ENCODE results near the gene IGSF23. TPM values are rescaled to one million over a fixed set of nuclear protein-coding genes. Genes with fewer than 3 reads are reported as not detected.
A peak's percentile ranks its signal among the peaks of the same experiment; 100 is the strongest.

Gene IGSF23
- total and polyA plus RNA-seq, 8 donors = 0.73 TPM; not detected in 7

DNA sequence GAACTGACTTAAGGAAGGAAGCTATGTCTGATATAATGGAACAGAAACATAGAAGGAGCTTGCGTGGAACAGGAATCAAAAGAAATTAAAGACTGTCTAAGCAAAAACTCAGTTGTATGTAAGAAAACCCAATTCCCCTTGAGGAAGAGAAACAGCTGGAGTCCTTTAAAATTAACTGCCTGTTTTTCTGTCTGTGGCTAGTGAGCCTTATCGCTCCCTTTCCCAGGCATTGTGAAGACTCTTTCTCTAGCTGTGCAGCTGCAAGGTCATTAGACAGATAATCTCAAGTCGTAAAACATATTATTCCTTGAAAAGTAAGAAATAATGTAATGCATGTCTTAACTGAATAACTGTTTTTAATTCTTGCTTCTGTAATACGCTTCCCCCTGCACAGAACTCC is 39.7 kb upstream of the IGSF23 start:
- H3K9me3 ChIP-seq = no peaks in the 10 kb centered on the region
- TF ChIP-seq POLR2AphosphoS5 (IDR thresholded peaks at IDR 0.05) (no peak), POLR2A (IDR thresholded peaks at IDR 0.05) (no peak)
- WGBS, 5 donors = 59 to 74% (median 66%) methylated on average over 4 of the region's 4 CpGs
- H3K27ac ChIP-seq = no peak overlapping the region
- no peaks in the 10 kb centered on the region for H3K36me3 ChIP-seq
- no peak overlapping the region for H3K4me3 ChIP-seq
- intact Hi-C loops (cut with DNase I; ENCODE audit: low total_unique reads) = loop anchor here (5.0 kb wide), 1 partner anchor 84 kb away; no protein-coding TSS in a partner anchor
- DNase-seq = no peak
- H3K27me3 ChIP-seq = peaks cover 0 to 16% (median 1%) of the 10 kb centered on the region in 3 donors
- H3K4me1 ChIP-seq = peaks cover 0 to 3% (median 2%) of the 10 kb centered on the region in 4 donors

DNA sequence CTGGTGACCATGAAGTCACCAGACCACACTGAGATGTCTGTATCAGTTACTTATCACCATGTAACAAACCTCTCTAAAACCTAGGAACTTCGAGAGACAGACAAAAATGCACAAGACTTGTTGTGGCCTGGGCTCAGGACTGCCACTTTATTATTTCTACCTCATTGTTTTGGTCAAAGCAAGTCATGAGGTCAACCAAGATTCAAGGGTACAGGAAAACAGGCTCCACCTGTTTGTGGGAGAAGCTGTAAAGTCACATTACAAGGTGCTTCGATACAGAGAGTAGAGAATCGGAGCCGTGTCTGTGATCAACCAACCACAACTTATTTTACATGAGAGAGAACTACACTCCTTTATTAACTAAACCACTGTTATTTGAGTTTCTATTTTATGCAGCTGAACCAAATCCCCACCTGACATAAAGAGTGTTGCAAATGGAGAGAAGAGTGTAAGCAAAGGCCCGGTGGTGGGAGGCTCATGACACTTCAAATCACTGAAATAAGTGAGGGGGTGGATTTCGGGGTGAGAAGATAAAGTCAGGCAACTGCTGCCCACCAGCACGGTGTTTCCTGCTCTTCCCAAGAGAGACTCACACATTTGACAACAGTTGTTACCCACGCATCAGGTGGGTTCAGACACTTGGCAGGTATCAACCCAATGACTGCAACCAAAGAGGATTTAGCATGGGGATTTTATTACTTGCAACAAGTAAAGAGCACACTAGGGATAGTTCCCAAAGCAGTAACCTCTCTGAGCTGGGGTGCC is 39.0 kb upstream of the IGSF23 start:
- TF ChIP-seq EP300 (IDR thresholded peaks at IDR 0.05) (no peak), POLR2A (IDR thresholded peaks at IDR 0.05) (no peak), POLR2AphosphoS5 (IDR thresholded peaks at IDR 0.05) (no peak)
- TF ChIP-seq, protein P1, sequence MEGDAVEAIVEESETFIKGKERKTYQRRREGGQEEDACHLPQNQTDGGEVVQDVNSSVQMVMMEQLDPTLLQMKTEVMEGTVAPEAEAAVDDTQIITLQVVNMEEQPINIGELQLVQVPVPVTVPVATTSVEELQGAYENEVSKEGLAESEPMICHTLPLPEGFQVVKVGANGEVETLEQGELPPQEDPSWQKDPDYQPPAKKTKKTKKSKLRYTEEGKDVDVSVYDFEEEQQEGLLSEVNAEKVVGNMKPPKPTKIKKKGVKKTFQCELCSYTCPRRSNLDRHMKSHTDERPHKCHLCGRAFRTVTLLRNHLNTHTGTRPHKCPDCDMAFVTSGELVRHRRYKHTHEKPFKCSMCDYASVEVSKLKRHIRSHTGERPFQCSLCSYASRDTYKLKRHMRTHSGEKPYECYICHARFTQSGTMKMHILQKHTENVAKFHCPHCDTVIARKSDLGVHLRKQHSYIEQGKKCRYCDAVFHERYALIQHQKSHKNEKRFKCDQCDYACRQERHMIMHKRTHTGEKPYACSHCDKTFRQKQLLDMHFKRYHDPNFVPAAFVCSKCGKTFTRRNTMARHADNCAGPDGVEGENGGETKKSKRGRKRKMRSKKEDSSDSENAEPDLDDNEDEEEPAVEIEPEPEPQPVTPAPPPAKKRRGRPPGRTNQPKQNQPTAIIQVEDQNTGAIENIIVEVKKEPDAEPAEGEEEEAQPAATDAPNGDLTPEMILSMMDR (IDR thresholded peaks at IDR 0.05) = no peak
- H3K9me3 ChIP-seq = no peaks in the 10 kb centered on the region
- H3K36me3 ChIP-seq = no peaks in the 10 kb centered on the region
- H3K27ac ChIP-seq = no peak overlapping the region
- intact Hi-C loops (cut with DNase I; ENCODE audit: low total_unique reads) = loop anchor here (5.0 kb wide), 1 partner anchor 83 kb away; no protein-coding TSS in a partner anchor
- 77 to 84% (median 80%) methylated on average over 8 of the region's 8 CpGs for WGBS, 5 donors
- H3K4me3 ChIP-seq = no peak overlapping the region
- H3K27me3 ChIP-seq = peaks cover 0 to 15% (median 0%) of the 10 kb centered on the region in 3 donors
- DNase-seq = no peak
- peaks cover 0 to 3% (median 2%) of the 10 kb centered on the region in 4 donors for H3K4me1 ChIP-seq

DNA sequence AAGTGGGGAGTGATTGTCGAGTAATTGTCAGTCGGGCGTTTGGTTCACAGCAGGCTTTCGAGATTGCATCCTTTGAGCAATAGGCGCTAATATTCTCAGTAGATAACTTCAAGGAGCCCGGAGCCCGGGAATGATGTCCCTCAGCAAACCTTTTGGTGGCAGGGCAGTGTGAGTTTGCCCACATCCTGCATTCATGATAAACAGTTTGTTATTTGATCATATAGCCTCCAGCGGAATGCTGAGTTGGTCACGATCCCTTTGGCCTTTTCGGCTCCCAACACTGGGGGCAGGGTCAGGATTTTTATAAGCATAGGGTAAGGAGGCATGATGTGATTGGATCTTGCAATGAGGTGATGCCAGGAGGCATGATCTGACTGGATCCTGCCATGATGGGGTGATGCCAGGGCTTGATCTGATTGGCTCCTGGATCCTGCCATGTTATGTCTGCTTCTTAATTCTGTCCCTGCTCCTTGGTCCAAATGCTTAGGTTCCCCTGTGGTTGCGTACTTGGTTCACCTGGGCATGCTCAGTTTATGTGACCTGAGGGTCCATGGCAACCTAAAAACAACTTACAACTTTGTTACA is 38.2 kb upstream of the IGSF23 start:
- no peak for DNase-seq
- no peak overlapping the region for H3K4me3 ChIP-seq
- TF ChIP-seq, protein P1 (IDR thresholded peaks at IDR 0.05) = no peak
- no peak for TF ChIP-seq POLR2AphosphoS5 (IDR thresholded peaks at IDR 0.05)
- no peak for TF ChIP-seq EP300 (IDR thresholded peaks at IDR 0.05)
- TF ChIP-seq POLR2A (IDR thresholded peaks at IDR 0.05) = no peak
- H3K9me3 ChIP-seq = no peaks in the 10 kb centered on the region
- 75 to 86% (median 80%) methylated on average over 11 of the region's 11 CpGs for WGBS, 5 donors
- no peak overlapping the region for H3K27ac ChIP-seq
- peaks cover 0 to 11% (median 0%) of the 10 kb centered on the region in 3 donors for H3K27me3 ChIP-seq
- intact Hi-C loops (cut with DNase I; ENCODE audit: low total_unique reads) = no loop called here
- peaks cover 0 to 3% (median 2%) of the 10 kb centered on the region in 4 donors for H3K4me1 ChIP-seq
- H3K36me3 ChIP-seq = no peaks in the 10 kb centered on the region

DNA sequence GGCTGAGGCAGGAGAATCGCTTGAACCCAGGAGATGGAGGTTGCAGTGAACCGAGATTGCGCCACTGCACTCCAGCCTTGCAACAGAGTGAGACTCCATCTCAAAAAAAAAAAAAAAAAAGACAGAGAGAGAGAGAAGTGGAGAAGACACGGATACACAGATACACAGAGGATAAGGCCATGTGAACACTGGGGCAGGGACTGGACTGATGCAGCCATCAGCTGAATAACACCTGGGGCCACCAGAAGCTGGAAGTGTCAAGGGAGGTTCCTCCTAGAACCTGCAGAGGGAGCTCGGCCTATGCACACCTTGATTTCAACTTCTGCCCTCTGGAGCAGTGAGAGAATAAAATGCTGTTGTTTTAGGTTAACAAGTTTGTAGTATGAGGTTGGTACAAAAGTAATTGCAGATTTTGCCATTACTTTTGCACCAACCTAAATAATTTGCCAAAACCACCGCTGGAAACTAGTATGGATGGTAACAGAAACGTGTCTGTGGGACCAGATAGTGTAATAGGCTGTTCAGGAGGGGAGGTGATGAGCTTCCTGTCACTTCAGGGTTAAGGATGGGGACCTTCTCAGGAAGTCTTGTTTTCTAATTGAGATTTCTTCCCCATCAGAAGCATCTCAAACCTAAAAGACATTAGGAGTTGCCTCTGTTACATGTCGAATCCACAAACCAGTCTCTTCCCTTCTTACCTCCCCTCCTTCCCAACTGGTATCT is 36.4 kb upstream of the IGSF23 start:
- no peaks in the 10 kb centered on the region for H3K4me1 ChIP-seq
- WGBS, 5 donors = 60 to 64% (median 61%) methylated on average over 8 of the region's 8 CpGs
- no peak overlapping the region for H3K27ac ChIP-seq
- peaks cover 0 to 2% (median 0%) of the 10 kb centered on the region in 3 donors for H3K27me3 ChIP-seq
- H3K9me3 ChIP-seq = no peaks in the 10 kb centered on the region
- no peaks in the 10 kb centered on the region for H3K36me3 ChIP-seq
- intact Hi-C loops (cut with DNase I; ENCODE audit: low total_unique reads) = no loop called here
- TF ChIP-seq, protein P1 (IDR thresholded peaks at IDR 0.05) = peak in 5 of 7 experiments; percentile 46 to 69 (median 54)
- no peak for TF ChIP-seq POLR2A (IDR thresholded peaks at IDR 0.05)
- peak; percentile 56 to 80 for DNase-seq
- no peak overlapping the region for H3K4me3 ChIP-seq

All from stomach (tissue), 9 donors.